SH-SY5Y (cell line): ENCODE measurements around the gene INO80C.

Experiments used
- GATA2 ChIP-seq: IDR thresholded peaks from 2 replicates; pipeline ENCODE4 v1.6.1; 2011; ENCODE audit warnings: mild to moderate bottlenecking, low read depth, low read length
- GATA3 ChIP-seq: IDR thresholded peaks from 2 replicates; pipeline ENCODE4 v1.6.1; 2011; ENCODE audit warnings: low read depth, mild to moderate bottlenecking, low read length, moderate library complexity

- TF ChIP-seq GATA3 = no peak
- no peak for TF ChIP-seq GATA2
These were observed 19.8 kb downstream of the INO80C start for GRCh38 chr18:35477974-35478373.
